GDM1 (cell line): ENCODE data around the gene ZBTB20.
"Not testable (repeated sequence)": the region's sequence is repeated elsewhere in the genome, so short reads cannot be mapped to it uniquely, and the experiment has no call there.

Experiments
- DNase-seq: peaks from one replicate; lab custom pipeline; 2025; lab: John Stamatoyannopoulos, UW

Gene ZBTB20

DNA sequence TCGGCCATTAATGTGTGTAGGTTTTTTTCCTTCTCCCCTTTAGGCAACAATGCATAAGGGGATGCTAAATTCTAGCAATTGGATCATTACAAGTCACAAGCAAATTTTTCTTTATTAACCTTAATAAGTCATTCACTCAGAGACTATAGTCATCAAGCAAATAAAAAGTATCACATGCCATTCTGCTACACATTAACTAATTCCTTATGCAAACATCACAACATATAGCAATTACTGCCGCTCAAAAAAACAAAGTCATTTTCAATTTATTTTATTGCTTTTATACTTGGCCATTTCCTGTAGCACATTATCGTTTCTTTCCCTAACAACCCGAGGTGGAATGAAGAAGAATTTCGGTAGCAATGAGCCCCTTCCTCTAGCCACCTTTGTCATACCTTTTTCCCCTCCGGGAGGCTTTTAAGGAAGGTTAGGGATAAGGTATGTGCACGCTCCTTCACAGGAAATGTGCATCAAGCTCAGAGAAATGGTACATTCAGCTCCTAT is 432.1 kb downstream of the ZBTB20 start:
- DNase-seq = no peak

- DNase-seq = no peak
These were observed 432.9 kb downstream of the ZBTB20 start for GRCh38 chr3:114714237-114714636.

- no peak for DNase-seq
These were observed 434.2 kb downstream of the ZBTB20 start for GRCh38 chr3:114712728-114713492.

- DNase-seq = no peak
These were observed 435.7 kb downstream of the ZBTB20 start for GRCh38 chr3:114711321-114711886.

- DNase-seq = no peak
These were observed 438.0 kb downstream of the ZBTB20 start for GRCh38 chr3:114709102-114709501.

DNA sequence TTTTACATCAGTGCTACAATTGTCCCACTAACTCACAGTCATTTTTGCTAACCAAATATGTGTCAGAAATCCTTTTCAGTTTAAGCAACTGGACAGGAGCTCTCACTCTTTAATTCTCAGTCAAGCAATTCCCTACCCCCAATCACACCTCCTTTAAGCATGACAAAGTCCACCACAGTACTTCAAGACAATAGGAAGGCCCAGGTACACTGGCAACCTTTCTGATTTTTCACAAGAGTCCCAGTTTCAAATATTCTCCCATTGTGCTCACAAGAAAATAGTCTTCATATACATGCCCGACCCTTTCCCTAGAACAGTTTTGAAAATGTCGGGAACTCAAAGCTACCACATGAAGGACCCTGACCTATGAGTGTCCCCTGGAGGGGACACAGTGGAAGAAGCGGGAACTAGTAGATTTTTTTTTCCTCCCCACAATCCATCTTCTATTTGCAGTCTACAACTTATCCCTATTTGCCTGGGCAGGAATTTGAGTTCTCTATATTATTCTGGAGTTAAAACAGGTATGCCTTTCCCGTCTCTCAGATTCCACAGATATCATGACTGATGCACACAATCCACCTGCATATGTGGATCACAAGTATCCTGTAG is 439.7 kb downstream of the ZBTB20 start:
- DNase-seq = no peak

DNA sequence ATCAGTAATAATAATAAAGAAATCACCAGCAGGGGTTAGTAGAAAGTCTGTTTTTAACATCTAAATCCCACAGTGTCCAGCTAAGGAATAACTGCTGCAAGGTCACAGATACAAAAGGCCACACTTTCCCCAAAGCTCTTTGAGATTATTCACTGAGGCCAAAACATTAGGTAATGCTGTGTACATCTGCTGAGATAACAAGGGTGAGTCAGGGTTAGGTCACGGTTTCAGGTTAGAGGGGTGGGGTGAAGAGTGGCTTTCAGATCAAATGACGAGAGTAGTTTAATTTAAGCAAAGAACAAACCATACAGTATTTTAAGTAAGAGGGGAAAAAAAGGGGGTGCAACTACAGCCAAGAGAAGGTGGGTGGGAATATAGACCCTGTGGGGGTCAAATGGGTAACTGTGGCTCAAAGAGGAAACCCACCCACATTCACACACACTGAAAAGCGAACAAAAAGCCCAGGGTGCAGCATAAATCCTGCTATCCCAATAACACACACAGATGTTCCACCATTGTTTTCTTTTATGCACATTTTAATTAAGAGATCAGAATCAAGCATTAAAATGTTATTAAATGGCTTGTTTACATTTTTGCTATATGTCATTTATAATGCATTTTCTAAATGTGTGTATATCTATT is 440.4 kb downstream of the ZBTB20 start:
- no peak for DNase-seq

GRCh38 chr3:114700637-114701234 is 446.4 kb downstream of the ZBTB20 start:
- DNase-seq = no peak

GRCh38 chr3:114698146-114699105 is 448.7 kb downstream of the ZBTB20 start:
- DNase-seq = no peak

DNA sequence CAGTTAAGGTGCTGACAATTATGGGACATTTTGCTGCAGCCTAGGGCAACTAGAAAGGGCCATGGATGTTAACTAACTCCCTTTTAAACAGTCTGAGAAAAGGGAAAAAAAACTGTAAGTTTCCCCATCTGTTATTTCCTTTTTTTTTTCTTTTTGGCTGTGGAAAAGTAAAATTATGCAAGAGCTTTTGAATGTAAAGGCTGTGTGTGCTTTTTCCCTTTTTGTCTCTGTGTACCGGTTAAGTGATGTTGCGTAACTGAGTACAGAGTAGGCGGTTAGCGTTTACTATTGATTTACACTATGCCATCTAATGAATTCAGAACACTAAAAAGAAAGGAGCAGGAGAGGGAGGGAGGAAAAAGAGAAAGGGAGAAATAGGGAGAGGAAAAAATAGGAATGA is 449.7 kb downstream of the ZBTB20 start:
- no peak for DNase-seq

DNA sequence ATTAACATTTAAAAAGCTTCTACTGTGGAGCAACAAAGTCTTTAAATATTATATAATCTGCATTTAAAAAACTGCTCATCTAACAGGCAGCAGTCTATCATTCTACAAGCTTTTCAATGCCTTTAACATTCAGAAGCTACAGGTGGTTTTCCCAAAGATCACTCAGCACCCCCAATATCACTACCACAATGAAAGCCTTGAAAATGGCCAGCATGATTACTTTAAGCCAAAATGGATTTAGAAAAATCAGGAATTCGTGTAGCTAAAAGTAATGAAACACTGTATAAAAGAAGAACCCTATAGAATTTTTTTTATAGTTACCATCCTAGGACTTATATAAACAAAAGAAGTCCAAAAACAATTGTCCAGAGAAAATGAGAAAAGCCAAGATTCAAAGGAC is 452.8 kb downstream of the ZBTB20 start:
- DNase-seq = no peak

DNA sequence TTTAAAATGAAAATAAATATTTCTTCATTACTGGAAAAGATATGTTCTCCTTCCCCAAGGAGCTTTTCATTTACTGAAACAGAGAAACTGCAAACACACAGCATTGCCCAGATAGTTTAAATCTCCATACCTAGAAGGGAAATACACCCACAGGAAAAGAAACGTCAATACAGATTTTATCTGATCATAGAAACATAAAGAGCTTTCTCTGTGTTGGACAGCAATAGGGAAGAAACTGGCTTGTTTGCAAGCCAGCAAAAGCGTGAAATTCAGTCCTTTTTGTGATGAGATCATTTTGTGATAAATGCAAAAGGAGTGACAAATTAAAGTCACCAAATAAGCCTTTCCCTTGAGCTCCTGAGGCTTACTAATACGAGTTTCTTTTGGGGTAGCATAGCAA is 455.2 kb downstream of the ZBTB20 start:
- no peak for DNase-seq

DNA sequence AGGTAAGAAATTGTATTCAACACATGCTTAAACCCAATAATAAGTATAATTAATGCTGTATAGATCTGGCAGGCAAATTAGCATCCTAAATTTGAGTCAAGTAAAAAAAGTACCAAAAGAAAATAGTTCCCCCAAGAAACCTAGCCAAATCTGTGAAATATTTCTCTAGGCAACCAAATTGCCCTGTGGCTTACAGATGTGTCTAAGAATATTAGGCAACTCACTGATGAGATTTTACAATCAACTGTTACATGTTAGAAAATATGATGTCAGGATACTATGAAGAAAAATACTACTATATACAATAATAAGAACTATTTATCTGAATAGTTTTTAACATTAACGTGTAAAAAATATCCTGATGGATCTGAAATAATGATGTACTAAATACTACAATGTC is 456.2 kb downstream of the ZBTB20 start:
- DNase-seq = no peak

DNA sequence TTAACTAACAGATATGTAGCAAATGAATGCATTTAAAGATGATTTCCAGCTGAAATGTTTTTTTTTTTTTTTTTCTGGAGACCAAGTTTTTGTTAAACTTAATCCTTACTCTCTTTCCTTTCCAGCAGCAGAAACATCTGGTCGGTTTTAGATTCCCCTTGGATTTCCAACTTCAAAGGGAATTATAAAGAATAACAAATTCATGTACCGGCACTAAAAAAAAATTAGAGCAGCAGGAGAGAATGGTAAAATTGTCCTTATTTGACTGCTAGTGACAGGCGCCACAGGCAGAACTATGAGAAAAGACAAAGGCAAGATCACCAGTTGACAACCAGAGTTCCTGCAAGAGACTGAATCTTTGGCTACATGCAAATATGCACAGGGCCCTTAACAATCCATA is 459.9 kb downstream of the ZBTB20 start:
- DNase-seq = no peak

DNA sequence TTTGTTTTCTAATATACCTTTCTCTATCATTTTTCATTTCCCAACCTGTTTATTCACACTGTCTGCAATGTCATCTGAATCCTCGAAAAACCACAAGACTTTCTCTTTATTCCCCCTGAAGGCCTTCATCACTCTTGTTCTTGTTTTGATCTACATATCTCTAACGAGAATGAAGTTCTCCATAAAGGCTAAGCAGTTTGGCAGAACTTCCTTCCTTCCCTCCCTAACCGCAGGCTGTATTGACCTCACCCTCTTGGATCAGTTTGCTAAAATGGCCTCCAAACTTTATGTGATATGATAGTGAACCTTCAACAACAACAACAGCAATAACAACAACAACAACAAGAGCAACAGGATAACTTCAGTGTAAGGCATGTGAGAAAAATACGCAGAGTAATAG is 460.5 kb downstream of the ZBTB20 start:
- peak; percentile 74 for DNase-seq

- no peak for DNase-seq
These were observed 461.9 kb downstream of the ZBTB20 start for GRCh38 chr3:114685161-114685560.

- DNase-seq = no peak
These were observed 466.8 kb downstream of the ZBTB20 start for GRCh38 chr3:114680299-114680698.

DNA sequence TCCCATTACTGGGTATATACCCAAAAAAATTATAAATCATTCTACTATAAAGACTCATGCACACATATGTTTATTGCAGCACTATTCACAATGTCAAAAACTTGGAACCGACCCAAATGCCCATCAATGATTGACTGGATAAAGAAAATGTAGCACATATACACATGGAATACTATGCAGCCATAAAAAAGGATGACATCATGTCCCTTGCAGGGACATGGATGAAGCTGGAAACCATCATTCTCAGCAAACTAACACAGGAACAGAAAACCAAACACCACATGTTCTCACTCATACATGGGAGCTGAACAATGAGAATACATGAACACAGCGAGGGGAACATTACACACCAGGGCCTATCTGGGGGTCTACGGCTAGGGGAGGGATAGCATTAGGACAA is 467.3 kb downstream of the ZBTB20 start:
- not testable (repeated sequence) for DNase-seq

DNA sequence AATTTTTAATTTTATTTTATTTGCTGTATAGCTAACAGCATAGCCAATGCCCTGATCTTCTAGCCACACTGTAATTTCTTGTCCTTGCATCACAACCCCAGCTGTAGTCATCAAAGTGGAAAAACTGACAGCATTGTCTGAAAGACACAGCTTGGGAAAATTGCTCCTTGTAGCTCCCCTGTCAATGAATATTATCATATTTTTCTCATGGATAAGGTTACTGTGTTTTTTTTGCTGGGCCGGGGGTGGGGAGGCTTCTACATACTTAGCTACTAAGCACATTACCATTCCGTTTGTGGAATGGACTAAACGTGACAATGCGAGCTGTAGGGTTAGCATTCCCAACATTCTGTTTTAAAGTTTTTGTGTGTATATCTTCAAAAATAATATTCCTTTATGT is 472.0 kb downstream of the ZBTB20 start:
- no peak for DNase-seq

- no peak for DNase-seq
These were observed 473.1 kb downstream of the ZBTB20 start for GRCh38 chr3:114674036-114674435.

DNA sequence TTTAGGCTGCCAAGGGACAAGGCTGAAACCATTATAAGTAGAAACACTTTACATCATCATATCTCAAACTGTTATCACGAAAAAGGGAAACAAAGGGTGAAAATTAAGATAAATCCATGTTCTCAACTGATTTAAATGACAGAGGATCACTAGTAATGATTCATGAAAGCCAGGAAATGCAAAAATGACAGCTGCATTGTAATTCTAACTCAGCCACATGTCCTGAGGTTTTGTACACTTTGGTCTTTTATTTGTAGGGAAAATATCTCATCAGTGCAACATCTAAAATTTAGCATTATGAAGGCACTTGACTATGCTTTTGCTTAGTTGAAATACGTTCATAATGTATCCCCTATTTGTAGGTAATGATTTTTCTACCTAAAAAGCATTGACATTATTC is 473.6 kb downstream of the ZBTB20 start:
- no peak for DNase-seq
